H1 (cell line): ENCODE data around the gene DDN.
A peak's percentile ranks its signal among the peaks of the same experiment; 100 is the strongest.

Source experiments
- ZNF274 ChIP-seq: IDR thresholded peaks from 2 replicates; pipeline ENCODE4 v1.7.0; 2012; ENCODE audit warnings: low read length, borderline replicate concordance; ENCODE audit errors: extremely low read depth
- TF ChIP-seq, protein P1 (sequence below), 3 experiments: IDR thresholded peaks; 1 replicate in 2 of 3; 2 replicates in 1 of 3; pipeline versions ENCODE4 v1.5.1 to v1.6.1; 2011; ENCODE audit warnings: low read length in 3 of 3, mild to moderate bottlenecking in 3 of 3, inconsistent platforms in 2 of 3, low read depth in 1 of 3, moderate library complexity in 1 of 3; ENCODE audit not compliant: insufficient read depth in 1 of 3; ENCODE audit errors: control extremely low read depth in 1 of 3

DNA sequence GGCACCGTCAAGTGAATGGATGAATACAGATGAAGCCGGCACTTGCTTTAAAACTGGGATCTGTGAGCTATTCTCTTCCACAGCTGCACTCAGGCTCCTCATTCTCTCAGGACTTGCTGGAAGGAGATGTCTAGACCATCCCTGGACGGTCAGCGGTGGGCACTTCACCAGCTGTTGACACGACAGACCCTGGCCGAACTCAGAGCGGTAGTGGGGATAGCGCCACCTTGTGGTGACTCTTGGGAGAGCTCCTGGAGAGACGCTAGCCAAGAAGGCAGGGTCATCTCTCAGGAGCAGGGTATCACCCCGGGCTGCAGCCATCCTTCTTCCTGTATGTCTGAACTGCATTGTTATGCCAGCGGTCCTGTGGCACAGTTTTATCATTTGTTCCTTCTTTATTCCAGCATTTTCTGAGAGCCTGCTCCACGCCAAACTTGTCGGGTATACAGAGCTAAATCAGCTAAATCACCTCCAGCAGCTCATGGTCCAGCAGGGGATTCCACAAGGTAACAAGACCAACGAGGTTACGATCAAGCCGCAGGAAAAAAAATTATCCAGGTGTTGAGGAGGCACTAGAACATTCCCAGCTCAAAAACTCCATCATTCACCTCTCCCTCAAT is 11.0 kb downstream of the DDN start:
- TF ChIP-seq, protein P1, sequence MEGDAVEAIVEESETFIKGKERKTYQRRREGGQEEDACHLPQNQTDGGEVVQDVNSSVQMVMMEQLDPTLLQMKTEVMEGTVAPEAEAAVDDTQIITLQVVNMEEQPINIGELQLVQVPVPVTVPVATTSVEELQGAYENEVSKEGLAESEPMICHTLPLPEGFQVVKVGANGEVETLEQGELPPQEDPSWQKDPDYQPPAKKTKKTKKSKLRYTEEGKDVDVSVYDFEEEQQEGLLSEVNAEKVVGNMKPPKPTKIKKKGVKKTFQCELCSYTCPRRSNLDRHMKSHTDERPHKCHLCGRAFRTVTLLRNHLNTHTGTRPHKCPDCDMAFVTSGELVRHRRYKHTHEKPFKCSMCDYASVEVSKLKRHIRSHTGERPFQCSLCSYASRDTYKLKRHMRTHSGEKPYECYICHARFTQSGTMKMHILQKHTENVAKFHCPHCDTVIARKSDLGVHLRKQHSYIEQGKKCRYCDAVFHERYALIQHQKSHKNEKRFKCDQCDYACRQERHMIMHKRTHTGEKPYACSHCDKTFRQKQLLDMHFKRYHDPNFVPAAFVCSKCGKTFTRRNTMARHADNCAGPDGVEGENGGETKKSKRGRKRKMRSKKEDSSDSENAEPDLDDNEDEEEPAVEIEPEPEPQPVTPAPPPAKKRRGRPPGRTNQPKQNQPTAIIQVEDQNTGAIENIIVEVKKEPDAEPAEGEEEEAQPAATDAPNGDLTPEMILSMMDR (IDR thresholded peaks at IDR 0.05; ENCODE audit: control extremely low read depth in 1 of 3, insufficient read depth in 1 of 3, low read depth in 1 of 3, low read length in 3 of 3): peak in 2 of 3 experiments; percentile 86 to 98; a peak in 3 of 4 replicates
- TF ChIP-seq ZNF274: no peak
